HG02588 (cell line): ENCODE measurements around the gene C6orf132.

Experiments
- ATAC-seq: cut with Tn5 transposase; IDR thresholded peaks from one replicate; pipeline ENCODE4 v1.9.1; 2021; ENCODE audit warnings: mild to moderate bottlenecking, moderate library complexity; ENCODE audit not compliant: unreplicated experiment

The C6orf132 gene

DNA sequence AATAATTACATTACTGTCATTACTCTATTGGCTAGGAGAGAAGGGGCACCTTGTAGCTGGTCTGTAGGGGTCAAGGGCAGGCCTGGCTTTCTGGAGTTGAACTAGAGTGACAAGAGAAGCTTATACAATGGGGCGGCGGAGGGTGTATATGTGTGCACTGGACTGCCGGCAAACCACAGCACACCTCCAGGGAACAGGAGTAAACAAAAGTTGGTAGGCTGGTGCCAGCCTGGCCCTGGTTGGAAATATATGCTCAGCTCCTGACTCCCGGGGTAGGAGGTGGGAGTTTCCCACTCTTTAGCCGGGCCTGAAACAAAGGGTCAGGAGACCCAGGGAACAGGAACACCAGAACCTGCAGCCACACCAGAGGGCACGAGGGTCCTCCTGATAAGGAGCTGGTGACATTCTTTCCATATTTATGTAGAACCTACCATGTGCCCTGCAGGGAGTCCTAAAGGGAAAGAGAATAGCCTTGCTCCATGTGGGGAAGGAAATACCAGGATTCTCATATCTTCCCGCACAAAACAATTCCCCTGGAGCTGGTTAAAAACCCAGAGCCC is 5.1 kb downstream of the C6orf132 start:
- no peak for ATAC-seq

- ATAC-seq: no peak
Measured at GRCh38 chr6:42136508-42137193, 5.8 kb downstream of the C6orf132 start.

DNA sequence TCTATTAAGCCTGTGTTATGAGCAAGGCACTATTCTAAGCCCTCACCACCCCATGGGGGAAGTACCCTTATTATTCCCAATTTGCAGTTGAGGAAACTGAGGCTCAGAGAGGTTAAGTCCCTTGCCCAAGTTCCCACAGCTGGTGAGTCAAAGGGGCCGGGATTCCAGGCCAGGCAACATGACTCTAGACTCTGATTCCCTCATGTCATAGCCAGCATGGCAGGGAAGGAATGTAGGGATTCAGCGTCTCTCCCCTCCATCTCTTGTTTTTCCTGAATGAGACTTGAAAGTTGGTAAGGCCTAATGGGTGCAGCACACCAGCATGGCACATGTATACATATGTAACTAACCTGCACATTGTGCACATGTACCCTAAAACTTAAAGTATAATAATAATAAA is 6.7 kb downstream of the C6orf132 start:
- no peak for ATAC-seq

DNA sequence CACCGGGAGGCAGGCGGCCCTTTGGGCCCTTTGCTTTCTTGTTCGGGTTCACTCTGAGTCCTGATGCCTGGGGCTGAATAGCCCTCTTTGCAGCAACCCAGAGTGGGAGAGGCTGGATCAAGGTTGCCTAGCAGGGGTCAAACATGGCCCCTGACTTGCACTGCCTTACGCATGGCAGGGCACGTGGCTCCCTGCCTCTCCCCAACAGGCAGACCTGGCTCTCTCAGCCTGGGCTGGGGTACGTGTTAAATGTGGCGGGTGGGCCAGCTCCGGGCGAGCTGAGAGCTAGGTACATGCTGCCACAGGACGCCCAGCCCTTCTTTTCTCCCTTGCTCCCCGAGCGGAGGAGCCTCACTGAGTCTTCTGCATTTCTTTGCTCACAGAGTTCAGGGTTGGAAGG is 7.3 kb downstream of the C6orf132 start:
- ATAC-seq: no peak

DNA sequence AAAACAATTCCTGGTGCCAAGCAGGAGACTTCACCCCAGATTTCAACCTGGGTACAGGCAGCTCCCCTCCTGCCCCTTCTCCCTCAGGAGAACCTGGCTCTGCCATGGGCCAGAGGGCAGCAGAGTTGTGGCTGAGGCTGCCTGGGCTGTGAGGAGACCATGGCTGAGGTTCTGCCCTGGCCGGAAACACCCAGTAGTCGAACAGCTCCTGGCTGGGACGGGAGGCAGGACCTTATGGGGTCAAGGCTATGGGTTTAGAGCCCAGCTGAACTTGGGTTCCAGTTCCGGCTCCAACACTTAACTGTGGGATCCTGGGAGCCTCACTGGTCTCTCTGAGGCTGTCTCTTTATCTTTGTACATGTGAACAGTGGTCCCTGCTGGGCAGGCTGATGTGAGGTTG is 8.5 kb downstream of the C6orf132 start:
- ATAC-seq: no peak

DNA sequence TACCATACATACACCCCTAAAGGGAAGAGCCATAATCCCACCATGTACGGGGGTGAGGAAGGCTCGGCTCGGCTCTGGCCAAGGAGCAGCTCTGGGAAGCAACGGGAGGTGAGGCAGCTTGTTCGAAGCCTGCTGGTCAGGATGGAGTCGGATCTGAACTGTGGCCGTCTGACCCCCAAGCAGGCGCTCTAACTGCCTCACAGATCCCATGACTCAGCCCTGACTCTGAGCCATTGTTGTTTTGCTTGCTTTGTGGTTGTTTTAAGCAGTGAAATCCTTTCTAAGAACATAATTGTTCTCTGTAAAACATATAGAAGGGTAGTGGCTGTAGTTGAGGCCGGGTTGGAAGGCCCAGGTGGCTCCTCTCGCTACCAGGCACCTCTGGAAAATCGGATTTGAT is 10.9 kb downstream of the C6orf132 start:
- ATAC-seq: no peak

GRCh38 chr6:42129360-42129676 is 13.1 kb downstream of the C6orf132 start:
- no peak for ATAC-seq

DNA sequence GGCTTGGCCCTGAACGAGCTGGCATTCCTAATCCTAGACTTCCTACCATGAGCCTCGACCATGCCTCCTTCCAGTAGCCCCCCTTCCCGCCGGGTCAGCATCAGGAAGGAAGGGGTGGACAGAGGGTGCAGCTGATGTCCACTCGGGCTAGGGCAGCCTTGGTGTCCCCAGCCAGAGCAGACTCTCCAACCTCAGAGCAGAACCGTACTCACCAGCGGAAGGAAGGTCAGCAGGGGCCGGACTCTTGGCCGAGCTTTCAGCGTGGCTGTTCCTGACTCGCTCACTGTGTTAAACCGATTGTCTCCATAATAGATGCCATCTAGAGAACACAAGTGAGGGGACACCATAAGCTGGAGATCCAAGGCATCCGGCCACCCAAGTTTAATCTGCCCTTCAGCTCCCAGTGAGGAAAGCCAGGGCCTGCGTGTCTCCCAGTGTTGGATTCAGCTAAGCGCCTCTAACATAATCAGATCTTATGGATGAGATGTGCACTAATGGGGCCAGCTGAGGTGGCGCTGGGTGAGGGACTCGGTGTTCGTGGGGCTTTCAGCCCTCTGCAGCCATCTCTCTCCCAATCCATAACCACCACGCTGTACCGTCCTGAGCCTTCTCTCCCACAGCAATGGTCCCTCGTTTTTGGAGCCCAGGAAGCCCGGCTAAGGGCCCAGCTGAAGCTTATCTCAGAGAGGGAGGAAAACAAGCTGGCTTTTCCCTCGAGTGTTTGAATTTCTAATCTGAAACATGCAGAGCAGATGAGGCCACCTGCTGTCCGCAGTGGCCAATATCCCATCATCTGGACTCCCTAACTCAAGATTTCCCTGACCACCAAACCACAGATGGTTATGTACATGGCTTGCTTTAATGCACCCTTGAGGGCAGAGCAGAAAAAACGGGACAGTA is 13.7 kb downstream of the C6orf132 start:
- ATAC-seq: no peak

- no peak for ATAC-seq
Measured at GRCh38 chr6:42125663-42126062, 16.8 kb downstream of the C6orf132 start.

DNA sequence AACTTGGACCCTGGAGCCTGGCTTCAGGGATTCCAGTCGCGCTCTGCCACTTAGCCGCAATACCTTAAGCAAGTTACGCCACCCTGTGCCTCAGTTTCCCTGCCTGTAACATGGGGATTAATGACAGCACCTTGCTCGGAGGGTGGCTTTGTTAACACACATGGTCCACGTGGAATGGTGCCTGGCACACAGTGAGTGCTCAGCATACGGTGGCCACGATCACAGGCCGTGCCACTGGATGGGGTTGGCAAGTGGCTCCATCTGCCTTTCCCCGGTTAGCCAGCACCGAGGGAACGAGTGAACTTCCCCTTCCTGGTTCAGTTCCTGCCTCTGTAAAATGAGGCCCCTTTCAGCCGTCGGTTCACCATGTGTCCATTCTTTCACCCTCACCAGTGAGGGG is 17.2 kb downstream of the C6orf132 start:
- no peak for ATAC-seq

DNA sequence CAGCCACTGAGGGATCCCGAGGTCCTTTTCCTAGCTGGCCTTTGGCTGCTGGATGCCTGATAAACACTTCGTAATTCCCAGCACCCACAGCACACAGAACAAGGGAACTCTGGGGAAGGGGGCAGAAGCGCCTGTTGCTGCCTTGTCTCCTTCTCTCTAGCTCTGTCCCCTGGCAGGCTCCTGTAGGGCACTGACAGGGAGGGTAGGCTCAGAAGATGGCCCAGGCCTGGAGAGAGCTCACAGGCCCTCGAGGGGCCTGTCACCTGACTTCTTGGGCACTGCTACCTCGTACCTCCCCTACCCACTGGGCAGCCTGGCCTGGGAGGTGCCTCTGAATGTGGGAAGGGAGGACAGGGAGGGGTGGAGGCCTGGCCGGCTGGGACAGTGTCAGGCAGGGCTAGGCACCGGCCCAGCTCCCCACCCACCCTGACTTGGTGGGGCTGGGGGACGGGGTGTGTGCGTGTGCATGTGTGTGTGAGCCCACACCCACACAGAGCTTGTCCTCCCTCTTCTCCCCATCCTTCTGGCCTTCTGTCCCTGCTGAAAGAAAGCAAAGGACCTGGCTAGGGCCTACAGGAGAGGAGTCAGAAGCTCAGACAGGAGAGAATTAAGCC is 18.1 kb downstream of the C6orf132 start:
- no peak for ATAC-seq

GRCh38 chr6:42123379-42124103 is 18.9 kb downstream of the C6orf132 start:
- no peak for ATAC-seq

DNA sequence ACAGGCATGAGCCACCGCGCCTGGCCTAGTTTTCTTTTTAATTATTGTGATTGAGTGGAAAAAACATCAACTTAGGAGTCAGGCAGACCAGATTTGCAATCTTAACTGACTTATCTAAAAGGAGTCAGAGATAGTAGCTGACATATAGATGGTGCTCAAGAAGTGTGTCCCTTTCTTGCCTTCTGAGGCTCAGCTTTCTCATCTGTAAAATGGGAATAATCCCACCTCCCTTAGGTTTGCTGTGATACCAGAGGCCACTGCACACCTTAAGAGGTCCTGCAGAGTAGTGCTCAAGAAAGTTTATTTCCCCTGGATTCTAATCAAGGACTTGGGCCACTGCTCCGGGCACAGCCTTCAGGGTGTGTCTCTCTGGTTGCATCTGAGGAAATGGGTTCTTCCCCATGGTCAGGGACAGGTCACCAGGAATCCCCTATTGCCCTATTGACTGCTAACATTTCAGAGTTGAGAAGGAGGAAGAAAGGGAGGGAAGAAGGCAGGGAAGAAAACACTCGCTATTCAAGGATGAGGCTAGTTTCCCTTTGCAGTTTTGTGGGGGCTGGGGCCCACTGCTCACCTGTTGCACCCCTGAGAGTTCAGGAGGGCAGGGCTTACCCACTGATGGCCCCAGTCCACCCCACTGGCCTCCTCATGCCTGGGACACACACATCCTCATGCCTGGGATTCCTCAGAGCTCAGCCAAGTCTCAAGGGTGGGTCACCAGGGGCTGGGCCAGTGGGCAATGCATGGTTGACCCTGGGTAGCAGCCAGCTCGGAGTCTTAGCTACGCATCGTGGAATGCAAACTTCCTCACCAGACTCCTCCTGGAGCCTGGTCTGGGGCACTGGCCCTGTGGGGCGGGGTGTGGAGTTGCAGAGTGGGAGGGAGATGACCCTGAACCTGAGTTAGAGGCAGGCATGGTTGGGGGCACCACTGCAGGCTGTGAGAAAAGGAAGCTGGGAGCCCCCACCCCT is 21.2 kb downstream of the C6orf132 start:
- ATAC-seq: no peak

DNA sequence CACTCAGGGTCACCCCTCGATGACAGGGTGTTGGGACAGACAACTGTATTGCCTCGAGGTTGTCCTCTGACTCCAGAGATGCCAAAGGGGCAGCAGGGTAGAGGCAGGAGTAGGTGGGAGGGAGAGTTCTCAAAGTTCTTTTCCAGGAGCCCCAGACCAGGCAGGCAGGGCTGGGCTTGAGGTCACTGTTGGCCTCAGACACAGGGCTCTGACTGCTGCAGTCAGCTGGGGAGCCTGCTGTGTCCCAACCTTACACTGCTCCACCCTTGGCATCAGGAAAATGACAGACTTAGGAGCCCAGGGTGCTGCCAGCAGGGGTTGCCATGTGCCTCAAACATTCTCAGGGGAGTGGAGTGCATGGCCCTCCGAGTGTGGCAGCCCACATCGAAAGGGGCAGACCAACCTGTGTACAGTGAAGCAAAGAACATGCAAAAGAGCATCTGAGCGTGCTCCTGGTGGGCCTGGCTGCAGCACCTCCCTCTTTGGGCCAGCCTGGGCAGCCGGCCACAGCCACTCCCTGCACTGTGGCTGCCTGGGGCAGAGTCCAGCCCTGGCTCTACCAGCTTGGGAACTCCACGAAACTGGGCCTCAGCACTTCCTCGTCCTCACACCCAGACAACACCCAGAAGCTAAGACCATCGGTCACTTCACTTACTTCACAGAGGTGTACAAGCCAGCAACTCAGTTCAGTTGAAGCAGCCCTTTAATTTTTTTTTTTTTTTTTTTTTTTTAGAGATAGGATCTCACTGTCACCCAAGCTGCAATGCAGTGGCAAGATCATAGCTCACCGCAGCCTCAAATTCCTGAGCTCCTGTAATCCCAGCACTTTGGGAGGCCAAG is 24.0 kb downstream of the C6orf132 start:
- ATAC-seq: no peak

DNA sequence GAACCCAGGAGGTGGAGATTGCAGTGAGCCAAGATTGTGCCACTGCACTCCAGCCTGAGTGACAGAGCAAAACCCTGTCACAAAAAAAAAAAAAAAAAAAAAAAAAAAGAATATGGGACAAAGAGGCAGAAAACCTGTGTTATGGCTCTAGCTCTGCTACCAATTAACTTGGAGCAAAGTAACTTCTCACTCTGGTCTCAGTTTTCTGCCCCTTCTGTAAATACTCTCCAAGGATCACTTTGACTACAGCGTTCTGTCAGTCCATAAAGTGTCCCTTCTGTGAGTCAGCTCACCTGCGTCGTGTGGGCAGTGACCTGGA is 24.6 kb downstream of the C6orf132 start:
- no peak for ATAC-seq

DNA sequence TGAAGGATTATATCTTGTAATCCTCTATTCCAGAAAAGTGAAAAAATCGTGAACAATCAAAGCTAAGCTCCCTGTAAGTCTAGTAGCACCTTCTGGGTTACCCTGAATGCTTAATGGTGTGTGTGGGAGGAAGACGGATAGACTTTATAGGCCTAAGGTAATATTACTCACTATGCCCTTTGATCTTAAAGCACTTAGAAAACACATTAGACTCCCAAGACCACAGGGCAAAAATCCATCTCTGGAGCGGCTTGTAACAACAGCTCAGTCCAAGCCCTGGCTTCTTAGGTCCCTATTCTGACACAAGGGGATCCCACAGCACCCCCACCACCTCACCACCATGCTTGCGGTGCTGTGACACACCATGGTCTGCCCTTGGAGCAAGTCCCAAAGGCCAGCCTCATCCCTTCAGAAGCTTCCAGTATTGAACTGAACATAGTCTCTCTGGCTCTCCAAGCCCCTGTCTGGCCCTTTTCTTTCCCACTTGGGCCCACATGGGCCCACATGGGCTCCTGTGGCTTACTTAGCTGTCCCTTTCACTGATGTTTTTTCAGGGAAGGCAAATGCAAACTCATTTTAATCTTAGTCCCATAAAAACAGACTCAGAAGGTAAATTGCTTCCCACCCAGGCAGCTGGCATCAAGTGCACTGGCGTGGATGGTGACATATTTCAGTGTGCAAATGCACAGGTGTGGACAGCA is 28.3 kb downstream of the C6orf132 start:
- no peak for ATAC-seq

DNA sequence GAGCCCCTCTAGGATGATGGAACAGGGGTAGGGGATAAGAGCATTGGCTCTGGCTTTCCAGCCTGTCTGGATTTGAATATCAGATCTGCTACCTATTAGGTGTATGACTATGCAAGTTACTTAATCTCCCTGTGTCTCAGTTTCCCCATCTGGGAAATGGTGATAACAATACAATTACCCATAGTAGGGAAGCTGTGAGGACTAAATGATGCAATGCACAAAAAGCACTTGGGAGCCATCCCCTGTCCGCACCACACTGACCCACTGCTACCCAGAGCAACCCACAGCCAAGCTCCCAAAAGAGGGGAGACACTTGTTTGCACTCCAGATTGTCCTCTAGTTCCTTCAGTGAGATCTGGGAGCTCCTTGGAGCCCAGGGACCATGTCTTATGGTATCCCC is 30.1 kb downstream of the C6orf132 start:
- no peak for ATAC-seq

DNA sequence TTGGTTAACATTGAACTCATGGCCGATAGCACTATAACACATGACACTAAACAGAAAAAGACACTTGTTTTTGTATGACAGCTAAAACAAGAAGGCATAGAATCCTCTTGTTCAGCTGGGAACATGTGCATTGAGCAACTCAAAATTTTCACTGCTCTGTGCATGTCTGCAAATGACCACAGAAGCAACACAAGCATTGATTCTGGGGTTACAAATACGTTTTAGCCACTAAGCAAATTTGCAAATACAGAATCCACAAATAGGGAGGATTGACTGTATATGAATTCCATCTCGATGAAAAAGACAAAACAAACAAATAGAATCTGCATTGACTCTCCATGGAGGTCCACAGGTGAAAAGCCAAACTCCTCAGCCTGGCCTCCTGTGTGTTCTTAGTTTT is 31.7 kb downstream of the C6orf132 start:
- no peak for ATAC-seq

- no peak for ATAC-seq
Measured at GRCh38 chr6:42108071-42108470, 34.3 kb downstream of the C6orf132 start.
